WI38 (cell line): ENCODE measurements around the gene MGA.

Experiments
- H3K4me3 ChIP-seq: 2 replicates; pipeline ENCODE4 v1.5.1; 2011; ENCODE audit warnings: low read depth, mild to moderate bottlenecking, control low read depth, low read length
- TF ChIP-seq, protein P1 (sequence below): IDR thresholded peaks from 2 replicates; pipeline ENCODE4 v1.5.1; 2012; ENCODE audit warnings: low read depth, mild to moderate bottlenecking, control low read depth, low read length

MGA gene

GRCh38 chr15:41797201-41797944 is 137.2 kb downstream of the MGA start:
- no peak overlapping the region for H3K4me3 ChIP-seq
- TF ChIP-seq, protein P1, sequence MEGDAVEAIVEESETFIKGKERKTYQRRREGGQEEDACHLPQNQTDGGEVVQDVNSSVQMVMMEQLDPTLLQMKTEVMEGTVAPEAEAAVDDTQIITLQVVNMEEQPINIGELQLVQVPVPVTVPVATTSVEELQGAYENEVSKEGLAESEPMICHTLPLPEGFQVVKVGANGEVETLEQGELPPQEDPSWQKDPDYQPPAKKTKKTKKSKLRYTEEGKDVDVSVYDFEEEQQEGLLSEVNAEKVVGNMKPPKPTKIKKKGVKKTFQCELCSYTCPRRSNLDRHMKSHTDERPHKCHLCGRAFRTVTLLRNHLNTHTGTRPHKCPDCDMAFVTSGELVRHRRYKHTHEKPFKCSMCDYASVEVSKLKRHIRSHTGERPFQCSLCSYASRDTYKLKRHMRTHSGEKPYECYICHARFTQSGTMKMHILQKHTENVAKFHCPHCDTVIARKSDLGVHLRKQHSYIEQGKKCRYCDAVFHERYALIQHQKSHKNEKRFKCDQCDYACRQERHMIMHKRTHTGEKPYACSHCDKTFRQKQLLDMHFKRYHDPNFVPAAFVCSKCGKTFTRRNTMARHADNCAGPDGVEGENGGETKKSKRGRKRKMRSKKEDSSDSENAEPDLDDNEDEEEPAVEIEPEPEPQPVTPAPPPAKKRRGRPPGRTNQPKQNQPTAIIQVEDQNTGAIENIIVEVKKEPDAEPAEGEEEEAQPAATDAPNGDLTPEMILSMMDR, result no peak

DNA sequence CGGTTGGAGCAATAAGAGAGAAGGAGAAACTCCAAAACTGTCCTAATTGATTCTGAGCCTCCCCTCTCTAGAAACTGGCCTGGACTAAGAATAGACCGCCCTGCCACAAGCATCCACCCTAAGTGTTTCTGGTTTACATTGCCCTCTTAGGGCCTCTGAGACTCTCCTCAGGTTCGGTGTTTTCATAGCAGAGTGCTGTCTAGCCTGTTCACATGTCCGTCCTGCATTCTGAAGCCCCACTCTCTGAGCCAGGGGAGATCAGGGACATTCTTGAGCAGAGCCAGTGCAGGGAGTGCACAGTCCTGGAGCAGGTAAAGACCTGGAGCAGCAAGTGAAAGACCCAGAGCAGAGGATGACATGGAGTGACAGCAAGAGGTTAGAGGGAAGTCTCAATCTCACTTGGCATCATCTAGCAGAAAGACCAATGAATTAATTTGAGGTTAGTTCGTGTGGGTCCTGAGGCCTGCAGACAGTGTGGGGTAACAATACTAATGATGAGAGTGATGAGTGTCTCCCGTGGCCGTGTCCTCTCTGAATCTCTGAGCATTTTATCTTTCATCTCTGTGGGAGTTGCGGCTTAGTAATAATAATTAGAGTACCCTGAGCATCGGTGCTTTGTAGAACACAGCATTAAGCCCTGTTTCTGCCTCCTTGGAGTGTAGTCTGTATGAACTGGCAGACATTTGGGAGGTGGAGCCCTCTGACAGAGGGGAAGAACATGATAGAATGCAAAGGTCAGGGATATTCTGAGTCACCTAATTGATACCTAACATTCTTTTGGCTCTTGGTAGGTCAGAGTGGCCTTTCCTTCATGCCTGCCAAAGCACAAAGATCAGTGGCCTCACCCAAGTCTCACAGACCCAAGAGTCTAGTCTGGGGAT is 138.6 kb downstream of the MGA start:
- no peak overlapping the region for H3K4me3 ChIP-seq
- TF ChIP-seq, protein P1, result no peak

GRCh38 chr15:41799488-41799805 is 139.2 kb downstream of the MGA start:
- TF ChIP-seq, protein P1, result no peak

GRCh38 chr15:41801185-41801584 is 141.0 kb downstream of the MGA start:
- H3K4me3 ChIP-seq, result no peak overlapping the region
- TF ChIP-seq, protein P1, result no peak

More at GRCh38 chr15:41799488-41799805, 139.2 kb downstream of the MGA start:
- no peak overlapping the region for H3K4me3 ChIP-seq

GRCh38 chr15:41801850-41802455 is 141.7 kb downstream of the MGA start:
- TF ChIP-seq, protein P1, result no peak
- no peak overlapping the region for H3K4me3 ChIP-seq

DNA sequence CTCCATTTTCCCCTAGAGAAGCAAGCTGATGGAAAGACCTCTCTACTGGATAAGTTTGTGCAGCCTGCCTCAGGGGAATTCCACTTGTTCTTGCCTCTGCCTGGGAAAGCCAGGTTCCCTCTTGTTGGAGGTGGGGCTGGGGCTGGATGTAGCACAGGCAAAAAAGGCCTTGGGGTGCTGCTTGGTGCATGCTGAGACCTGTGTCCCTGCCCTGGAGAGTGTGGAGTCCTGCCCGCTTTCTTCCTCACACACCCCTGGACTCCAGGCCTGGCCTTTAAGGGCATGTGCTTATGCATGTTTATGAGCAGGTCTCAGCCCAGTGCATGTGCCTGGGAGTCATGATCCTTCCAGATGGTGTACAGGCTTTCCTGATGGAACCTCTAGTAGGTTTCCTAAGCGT is 144.2 kb downstream of the MGA start:
- no peak overlapping the region for H3K4me3 ChIP-seq
- TF ChIP-seq, protein P1, result no peak
